HG02798 (cell line): ENCODE measurements around the gene LILRB2.
"Not testable (repeated sequence)": the region's sequence is repeated elsewhere in the genome, so short reads cannot be mapped to it uniquely, and the experiment has no call there.

ENCODE experiments used
- ATAC-seq: cut with Tn5 transposase; IDR thresholded peaks from one replicate; pipeline ENCODE4 v1.9.1; 2021; ENCODE audit warnings: mild to moderate bottlenecking; ENCODE audit not compliant: unreplicated experiment, poor library complexity

Gene LILRB2

DNA sequence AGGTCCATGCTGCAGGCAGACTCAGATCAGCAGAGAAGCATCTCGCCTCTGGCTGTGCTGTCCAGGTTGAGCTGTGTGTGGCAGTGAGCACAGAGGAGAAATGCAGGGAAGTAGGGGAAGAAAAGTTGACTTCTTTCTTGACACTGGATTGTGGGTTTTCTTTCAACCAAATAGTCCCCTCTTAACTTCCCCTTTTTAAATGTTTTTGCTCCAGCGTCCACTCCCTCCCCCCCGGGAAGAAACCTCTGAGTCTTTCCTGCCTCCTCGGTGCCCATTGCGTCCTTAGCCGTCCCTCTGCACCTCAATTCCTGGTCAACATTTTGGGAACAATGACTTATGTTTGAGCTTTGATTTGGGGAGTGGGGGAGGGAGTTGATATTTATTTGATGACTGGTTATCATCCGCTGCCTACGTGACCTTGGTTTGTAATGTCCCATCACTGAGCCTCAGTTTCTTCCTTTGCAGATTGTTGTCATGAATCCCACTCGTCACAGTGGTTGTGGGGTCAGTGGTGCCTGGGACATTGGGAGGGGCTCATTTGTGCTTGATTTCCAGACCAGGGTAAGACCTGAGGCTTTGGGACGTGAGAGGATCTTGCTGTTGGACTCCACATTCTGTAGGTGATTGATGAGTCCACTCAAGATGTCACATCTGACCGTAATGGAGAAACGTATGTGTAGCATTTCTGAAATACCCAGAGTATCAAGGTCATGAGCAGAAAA, at the start of gene LILRB2:
Gene LILRB2, minus strand, starts transcription at position 104 of the 722 bp plus-strand sequence. CDS start 614 bp downstream, outside the sequence.
- ATAC-seq: no peak

DNA sequence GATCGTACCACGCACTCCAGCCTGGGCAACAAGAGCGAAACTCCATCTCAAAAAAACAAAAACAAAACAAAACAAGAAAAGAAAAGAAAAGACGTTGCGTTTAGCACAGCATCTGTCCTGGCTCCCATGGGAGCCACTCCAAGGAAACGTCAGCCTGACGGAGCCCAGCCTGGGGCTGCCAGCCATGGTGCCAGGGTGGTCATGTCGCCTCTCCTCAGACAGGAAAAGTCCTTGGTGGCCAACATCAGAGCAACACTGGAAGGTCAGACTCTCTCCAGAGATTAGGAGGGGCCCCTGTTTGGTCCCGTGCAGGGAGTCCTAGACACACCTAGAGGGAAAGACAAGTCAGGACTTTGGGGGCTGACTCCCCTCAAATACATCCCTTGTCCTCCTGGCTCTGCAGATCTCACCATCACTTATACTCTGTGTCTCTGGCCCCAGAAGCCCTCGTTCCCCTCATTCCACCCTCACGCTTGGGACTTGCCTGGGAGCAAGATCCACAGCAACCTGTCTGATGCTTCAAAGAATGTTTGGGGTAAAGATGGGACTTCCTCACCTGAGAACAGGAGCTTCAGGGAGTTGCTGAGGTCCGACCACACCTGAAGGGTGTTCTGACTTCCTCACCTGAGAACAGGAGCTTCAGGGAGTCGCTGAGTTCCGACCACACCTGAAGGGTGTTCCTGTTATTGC, 48.7 kb upstream of the LILRB2 start:
- no peak for ATAC-seq

DNA sequence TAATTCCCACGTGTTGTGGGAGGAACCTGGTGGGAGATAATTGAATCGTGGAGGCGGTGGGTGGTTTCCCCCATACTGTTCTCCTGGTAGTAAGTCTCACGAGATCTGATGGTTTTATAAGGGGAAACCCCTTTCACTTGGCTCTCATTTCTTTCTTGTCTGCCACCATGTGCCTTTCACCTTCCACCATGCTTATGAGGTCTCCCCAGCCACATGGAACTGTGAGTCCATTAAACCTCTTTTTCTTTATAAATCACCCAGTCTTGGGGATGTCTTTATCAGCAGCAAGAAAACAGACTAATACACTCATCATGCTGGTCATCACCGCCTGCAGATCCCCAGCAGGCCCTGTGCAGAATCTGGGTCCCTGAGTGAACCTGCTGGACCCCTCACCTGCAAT, 47.9 kb upstream of the LILRB2 start:
- not testable (repeated sequence) for ATAC-seq

GRCh38 chr19:54325631-54326030, 44.7 kb upstream of the LILRB2 start:
- no peak for ATAC-seq

DNA sequence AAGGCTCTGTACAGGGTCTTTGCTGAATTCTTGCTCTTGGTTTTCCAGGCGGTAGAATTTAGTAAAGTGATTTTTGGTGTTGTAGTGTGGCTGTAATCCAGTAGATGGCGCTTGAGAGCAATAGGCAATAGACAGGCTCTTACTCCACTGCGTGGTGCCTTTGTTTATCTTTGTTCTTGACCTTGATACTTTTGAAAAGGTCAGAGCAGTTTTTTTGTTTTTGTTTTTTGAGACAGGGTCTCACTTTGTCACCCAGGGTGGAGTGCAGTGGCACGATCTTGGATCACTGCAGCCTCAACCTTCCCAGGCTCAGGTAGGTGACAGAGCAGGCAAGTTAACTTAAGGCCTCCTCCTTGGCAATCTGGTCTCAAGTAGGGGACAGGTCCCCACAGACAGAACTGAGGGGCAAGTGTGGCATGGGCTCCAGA, 44.3 kb upstream of the LILRB2 start:
- ATAC-seq: no peak

DNA sequence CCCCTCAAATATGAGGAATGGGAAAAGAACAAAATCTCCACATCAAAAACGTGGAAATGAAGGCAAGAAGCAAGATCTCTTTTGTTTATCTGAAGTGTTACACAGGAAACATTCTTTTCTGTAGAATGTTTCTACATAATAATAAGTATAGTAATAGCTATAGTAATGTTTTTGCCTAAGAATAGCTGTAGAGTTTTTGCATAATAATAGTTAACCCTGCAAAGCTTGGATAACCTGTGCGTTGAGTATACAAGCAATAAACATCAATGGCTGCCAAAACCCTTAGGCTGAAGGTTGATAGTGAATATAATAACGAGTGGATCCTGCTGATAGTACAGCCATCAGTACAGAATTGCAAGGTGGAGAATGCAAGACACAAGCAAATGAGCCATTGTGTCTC, 43.2 kb upstream of the LILRB2 start:
- no peak for ATAC-seq

DNA sequence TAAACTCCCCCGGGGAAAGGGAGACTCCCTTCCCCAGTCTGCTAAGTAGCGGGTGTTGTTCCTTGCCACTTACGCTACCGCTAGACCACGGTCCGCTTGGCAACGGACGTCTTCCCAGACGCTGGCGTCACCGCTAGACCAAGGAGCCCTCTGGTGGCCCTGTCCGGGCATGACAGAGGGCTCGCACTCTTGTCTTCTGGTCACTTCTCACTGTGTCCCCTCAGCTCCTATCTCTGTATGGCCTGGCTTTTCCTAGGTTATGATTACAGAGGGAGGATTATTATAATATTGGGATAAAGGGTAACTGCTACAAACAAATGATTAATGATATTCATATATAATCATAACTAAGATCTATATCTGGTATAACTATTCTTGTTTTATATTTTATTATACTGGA, 42.0 kb upstream of the LILRB2 start:
- ATAC-seq: not testable (repeated sequence)

DNA sequence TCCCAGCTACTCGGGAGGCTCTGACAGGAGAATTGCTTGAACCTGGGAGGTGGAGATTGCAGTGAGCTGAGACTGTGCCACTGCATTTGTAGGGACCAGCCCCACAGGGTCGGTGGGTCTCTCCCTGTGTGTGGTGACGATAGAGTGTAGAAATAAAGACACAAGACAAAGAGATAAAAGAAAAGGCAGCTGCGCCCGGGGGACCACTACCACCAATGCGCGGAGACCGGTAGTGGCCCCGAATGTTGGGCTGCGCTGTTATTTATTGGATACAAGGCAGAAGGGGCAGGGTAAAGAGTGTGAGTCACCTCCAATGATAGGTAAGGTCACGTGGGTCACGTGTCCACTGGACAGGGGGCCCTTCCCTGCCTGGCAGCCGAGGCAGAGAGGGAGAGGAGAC, 41.4 kb upstream of the LILRB2 start:
- not testable (repeated sequence) for ATAC-seq

DNA sequence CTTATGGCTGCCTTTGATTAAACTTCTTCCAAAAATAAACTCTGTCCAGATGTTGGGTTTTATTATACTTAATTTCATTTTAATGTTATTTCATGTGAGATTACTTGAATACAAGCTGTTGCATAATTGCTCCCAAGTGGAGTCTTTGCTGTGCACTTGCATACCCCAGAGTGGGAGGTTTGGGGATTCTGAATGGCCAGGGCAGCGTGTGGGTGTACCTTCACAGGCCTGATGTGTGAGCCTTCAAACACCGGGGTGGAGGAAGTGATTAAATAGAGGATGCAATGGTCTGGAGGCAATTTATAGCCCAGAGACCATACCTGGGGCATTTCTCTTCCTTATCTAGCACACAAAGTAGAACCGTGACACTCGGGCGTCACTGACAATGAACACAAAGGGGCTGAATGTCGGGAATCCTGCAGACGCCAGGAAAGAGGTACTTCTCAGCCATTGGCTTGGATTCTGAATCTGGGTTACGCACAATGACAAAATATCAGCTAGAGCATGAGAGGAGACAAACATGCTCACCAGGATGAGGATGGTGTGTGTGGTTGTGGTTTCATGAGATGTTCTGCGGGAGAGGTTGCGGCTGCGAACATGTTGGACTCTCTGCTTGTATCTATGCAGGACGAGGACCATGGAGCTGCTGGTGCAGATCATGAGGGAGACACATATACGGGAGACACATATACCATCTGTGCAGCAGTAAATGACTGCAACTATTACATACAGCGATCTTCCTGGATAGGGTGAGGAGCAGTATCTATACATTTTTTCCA, 39.2 kb upstream of the LILRB2 start:
- ATAC-seq: no peak

GRCh38 chr19:54319049-54319448, 38.1 kb upstream of the LILRB2 start:
- ATAC-seq: no peak

DNA sequence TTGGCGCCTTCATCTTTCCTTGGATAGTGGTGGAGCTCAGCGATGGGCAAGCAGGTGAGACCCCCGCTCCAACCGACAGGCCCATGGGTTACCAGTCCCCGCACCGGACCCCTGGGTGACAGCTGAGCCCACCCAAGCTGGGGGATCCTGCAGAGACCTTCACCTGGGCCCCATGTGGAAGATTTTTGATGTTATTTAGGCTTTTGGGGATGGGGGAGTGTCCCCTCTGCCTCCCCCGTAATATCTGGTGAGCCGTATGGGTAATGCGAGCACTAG, 37.0 kb upstream of the LILRB2 start:
- no peak for ATAC-seq

DNA sequence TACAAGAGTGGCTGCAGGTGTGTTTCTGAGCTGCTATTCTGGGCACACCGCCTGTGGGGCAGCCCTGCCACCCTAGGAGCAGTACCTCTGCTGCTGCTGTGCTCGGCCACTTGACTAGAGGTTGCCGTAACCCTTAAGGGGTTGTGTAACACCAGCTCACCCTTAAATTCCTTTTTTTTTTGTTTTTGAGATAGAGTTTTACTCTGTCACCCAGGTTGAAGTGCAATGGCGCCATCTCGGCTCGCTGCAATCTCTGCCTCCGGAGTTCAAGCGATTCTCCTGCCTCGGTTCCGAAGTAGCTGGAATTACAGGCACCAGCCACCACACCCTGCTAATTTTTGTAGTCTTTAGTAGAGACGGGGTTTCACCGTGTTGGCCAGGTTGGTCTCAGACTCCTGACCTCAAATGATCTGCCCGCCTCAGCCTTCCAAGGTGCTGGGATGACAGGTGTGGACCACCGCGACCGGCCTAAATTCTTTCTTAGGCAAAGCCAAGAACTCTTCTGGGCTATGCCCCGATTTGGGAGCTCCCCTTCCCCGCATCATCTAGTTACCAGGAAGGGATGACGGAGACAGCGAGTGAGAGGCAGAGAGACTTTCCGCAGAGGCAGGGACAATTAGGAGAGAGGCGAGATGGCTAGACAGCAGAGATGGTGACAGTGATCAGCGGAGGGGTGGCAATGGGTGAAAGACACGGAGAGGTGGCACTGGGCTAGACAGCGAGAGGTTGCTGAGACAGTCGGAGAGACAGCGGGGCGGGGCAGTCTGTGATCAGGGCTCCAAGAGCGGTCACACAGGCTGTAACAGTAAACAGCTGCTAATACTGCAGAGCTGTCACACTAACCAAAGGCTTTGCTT, 36.4 kb upstream of the LILRB2 start:
- no peak for ATAC-seq

DNA sequence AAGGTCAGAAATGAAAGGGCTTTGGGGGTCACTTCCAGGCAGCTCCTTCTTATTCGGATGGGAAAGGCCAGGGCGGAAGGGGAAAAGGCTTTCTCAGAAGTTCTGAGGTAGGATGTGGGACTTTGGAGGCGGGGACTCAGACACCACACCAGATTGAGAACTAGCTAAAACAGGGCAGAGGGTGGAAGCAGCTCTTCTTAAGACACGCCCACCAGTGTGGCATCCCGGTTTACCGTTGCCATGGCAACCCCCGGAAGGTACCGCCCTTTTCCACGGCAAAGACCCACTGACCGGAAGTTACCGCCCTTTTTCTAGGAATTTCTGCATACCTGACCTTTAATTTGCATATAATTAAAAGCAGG, 35.8 kb upstream of the LILRB2 start:
- no peak for ATAC-seq

DNA sequence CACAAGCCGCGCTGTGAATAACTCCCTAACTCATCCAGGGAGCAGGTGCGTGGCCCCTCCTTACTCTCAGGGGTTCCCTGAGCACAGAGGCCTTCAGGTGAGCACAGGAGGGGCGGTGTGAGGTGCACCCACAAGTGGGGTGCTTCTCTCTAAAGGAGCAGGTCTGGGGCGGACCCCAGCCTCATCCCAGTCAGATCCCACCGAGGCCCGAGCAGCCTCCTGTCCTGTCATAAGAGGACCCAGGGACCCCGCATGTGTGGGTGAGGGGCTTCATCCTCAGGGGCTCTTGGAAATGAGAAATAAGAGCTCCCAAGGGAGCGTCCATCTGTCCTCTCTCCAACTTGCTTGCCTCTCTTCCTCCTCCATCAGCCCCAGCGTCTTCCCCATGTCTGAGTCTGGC, 35.0 kb upstream of the LILRB2 start:
- no peak for ATAC-seq

DNA sequence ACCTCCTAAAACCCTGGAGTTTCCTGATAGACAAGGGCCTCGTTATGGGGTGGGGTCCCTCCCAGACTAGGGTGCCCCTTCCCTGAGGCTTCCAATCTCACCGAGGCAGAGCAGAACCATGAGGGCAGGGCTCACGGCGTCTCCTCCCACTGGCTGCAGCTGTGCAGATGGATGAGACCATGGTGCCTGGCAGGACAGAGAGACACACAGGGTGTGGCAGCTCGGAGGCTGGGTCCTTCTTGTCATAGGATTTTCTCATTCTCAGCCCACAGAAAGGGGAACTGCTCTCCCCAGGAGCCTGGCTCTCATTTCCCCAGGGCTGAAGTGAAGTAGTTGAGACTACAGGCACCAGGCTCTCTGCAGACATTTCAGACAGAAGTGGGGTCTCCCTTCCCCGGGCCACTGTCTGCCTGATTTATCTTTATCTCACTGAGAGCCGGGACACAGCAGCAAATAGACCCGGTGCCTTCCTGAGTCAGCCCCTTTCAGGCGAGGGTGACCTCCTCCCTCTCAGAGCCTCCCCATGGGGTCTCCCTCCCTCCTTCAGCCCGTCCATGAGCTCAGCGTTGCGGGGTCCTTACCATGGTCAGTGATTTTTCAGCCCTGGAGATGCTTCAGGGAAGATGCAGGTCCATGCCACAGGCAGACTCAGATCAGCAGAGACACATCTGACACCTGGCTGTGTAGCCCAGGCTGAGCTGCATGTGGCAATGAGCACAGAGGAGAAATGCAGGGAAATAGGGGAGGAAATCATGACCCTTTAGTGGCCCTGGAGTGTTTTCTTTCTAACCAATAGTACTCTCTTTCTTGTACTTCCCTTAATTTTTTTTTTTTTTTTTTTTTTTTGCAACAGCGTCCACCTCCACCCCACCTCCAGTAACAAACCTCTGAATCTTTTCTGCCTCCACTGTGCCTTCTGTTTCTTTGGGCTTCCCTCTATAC, 31.8 kb upstream of the LILRB2 start, which contains the start of gene LILRA5:
Gene LILRA5, minus strand, starts transcription at position 731 of the 942 bp plus-strand sequence. Its CDS starts 147 bp downstream, at position 584.
- no peak for ATAC-seq

- ATAC-seq: no peak
Observed at GRCh38 chr19:54312011-54312410, 31.1 kb upstream of the LILRB2 start.

- no peak for ATAC-seq
Observed at GRCh38 chr19:54311486-54311885, 30.6 kb upstream of the LILRB2 start.

DNA sequence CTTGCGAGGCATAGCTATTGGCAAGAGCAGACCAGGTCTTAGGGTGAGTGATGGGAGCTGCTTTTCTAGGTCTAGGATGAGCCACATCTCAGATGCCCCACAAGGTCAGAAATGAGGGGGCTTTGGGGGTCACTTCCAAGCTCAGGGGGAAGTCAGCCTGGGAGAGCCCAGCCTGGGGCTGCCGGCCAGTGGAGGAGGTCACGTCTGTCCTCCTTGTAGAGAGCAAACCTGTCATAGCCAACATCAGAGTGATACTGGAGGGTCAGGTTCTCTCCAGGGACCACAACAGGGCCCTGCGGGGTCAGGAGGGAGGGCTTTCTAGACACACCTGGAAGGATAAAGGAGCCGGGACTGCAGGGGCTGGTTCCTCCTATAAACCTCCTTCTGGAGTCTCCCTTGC, 29.6 kb upstream of the LILRB2 start:
- no peak for ATAC-seq

DNA sequence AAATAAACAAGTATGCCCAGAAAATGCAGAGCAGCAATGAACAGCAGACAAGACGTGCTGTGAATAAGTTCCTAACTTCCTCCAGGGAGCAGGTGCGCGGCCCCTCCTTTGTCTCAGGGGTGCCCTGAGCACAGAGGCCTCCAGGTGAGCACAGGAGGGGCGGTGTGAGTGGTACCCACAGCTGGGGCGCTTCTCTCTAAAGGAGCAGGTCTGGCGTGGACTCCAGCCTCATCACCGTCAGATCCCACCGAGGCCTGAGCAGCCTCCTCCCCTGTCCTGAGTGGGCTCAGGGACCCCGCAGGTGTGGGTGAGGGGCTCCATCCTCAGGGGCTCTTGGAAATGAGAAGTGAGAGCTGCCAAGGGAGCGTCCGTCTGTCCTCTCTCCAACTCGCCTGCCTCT, 28.9 kb upstream of the LILRB2 start:
- ATAC-seq: no peak
